ENCODE data around the gene ZNF750.
A peak's percentile ranks its signal among the peaks of the same experiment; 100 is the strongest.

The ZNF750 gene

GRCh38 chr17:82872591-82873520 is 33.0 kb upstream of the ZNF750 start:
- no peak for DNase-seq

- DNase-seq = no peak
These were observed 32.1 kb upstream of the ZNF750 start for GRCh38 chr17:82871776-82872561.

- DNase-seq = no peak
These were observed 31.4 kb upstream of the ZNF750 start for GRCh38 chr17:82871056-82871775.

GRCh38 chr17:82870541-82870940 is 30.7 kb upstream of the ZNF750 start:
- DNase-seq = no peak

GRCh38 chr17:82870091-82870491 is 30.3 kb upstream of the ZNF750 start:
- no peak for DNase-seq

GRCh38 chr17:82869536-82869935 is 29.7 kb upstream of the ZNF750 start:
- peak; percentile 86 to 95 for DNase-seq

- DNase-seq = peak; percentile 89 to 90
These were observed 28.9 kb upstream of the ZNF750 start for GRCh38 chr17:82868715-82869131.

- peak in 1 of 2 experiments; percentile 43 for DNase-seq
These were observed 28.0 kb upstream of the ZNF750 start for GRCh38 chr17:82867763-82868325.

GRCh38 chr17:82866590-82867191 is 26.9 kb upstream of the ZNF750 start:
- DNase-seq = peak in 1 of 2 experiments; percentile 56

GRCh38 chr17:82865774-82866395 is 26.1 kb upstream of the ZNF750 start:
- DNase-seq = no peak

GRCh38 chr17:82865274-82865673 is 25.5 kb upstream of the ZNF750 start:
- DNase-seq = no peak

GRCh38 chr17:82864713-82865248 is 25.0 kb upstream of the ZNF750 start:
- peak in 1 of 2 experiments; percentile 16 for DNase-seq

GRCh38 chr17:82863941-82864712 is 24.3 kb upstream of the ZNF750 start:
- no peak for DNase-seq

- DNase-seq = peak in 1 of 2 experiments; percentile 21
These were observed 23.6 kb upstream of the ZNF750 start for GRCh38 chr17:82863383-82863940.

GRCh38 chr17:82862737-82863382 is 23.0 kb upstream of the ZNF750 start:
- no peak for DNase-seq

GRCh38 chr17:82862191-82862590 is 22.4 kb upstream of the ZNF750 start:
- DNase-seq = no peak

- no peak for DNase-seq
These were observed 21.6 kb upstream of the ZNF750 start for GRCh38 chr17:82861393-82861775.

- DNase-seq = no peak
These were observed 21.0 kb upstream of the ZNF750 start for GRCh38 chr17:82860606-82861392.
